Gastrocnemius medialis (tissue), 4 donors: ENCODE measurements around the gene AFF3. TPM values are rescaled to one million over a fixed set of nuclear protein-coding genes. Genes with fewer than 3 reads are reported as not detected.

ENCODE experiments used
- ATAC-seq, 2 donors: fragments of 150-250 bp; one replicate each; pipeline ENCODE4 v1.9.1; 2016
- DNase-seq, 2 donors: peaks; one replicate each; pipeline ENCODE4 v3.0.0-alpha.2; 2019
- H3K27ac ChIP-seq, 4 donors: fragments of 200-600 bp; sonication (generic); 1 replicate in 1 of 4; 2 replicates in 3 of 4; pipeline ENCODE4 v1.5.1; 2016 to 2018; ENCODE audit warnings: mild to moderate bottlenecking in 2 of 4, moderate library complexity in 1 of 4
- H3K27me3 ChIP-seq, 3 donors: fragments of 200-600 bp; sonication (generic) in 2 of 3; 1 replicate in 1 of 3; 2 replicates in 2 of 3; pipeline versions ENCODE4 v1.5.1 to v1.6.0; 2016 to 2019; ENCODE audit warnings: mild to moderate bottlenecking in 1 of 3, moderate library complexity in 1 of 3
- H3K36me3 ChIP-seq, 2 donors: fragments of 200-600 bp; sonication (generic) in 1 of 2; one replicate each; pipeline ENCODE4 v1.5.1; 2017 to 2018
- H3K4me1 ChIP-seq, 2 donors: fragments of 200-600 bp; sonication (generic) in 1 of 2; one replicate each; pipeline ENCODE4 v1.5.1; 2016 to 2017; ENCODE audit warnings: mild to moderate bottlenecking in 2 of 2
- H3K4me3 ChIP-seq, 4 donors: fragments of 200-600 bp; sonication (generic) in 3 of 4; 1 replicate in 1 of 4; 2 replicates in 3 of 4; pipeline ENCODE4 v1.5.1; 2016 to 2019; ENCODE audit warnings: mild to moderate bottlenecking in 2 of 4
- H3K9me3 ChIP-seq, 3 donors: fragments of 200-600 bp; sonication (generic) in 2 of 3; 1 replicate in 1 of 3; 2 replicates in 2 of 3; pipeline ENCODE4 v1.5.1; 2016 to 2019
- CTCF ChIP-seq, 5 experiments: fragments of 450-650 bp in 3 of 5; fragments of 200-600 bp in 2 of 5; sonication (generic) in 2 of 5; IDR thresholded peaks in 4 of 5; conservative IDR thresholded peaks in 1 of 5; 1 replicate in 4 of 5; 2 replicates in 1 of 5; pipeline ENCODE4 v1.5.1; 2016 to 2019; ENCODE audit warnings: antibody characterized with exemption in 5 of 5, mild to moderate bottlenecking in 3 of 5, moderate library complexity in 3 of 5
- POLR2A ChIP-seq, 2 donors: fragments of 450-650 bp; IDR thresholded peaks; one replicate each; pipeline ENCODE4 v1.6.1; 2017; ENCODE audit warnings: antibody characterized with exemption in 2 of 2, mild to moderate bottlenecking in 2 of 2, moderate library complexity in 2 of 2
- in situ Hi-C, 4 donors: fragments of 200-750 bp; cut with MboI; loops; one replicate each; pipeline versions ENCODE4 v1.15.0 to v1.8.0; 2017; ENCODE audit warnings: low sequenced_read_pairs in 4 of 4
- intact Hi-C: fragments of 100-400 bp; cut with DNase I; formaldehyde crosslinking; loops from one replicate; pipeline ENCODE4 v1.15.1; 2023; ENCODE audit warnings: low total_unique reads
- total RNA-seq, 4 donors: library from RNA; depleted of rRNA; stranded (reverse); fragments of >200 nt; gene quantifications; one replicate each; pipeline versions ENCODE4 v1.1.0 to v1.2.3, GENCODE V29; 2016

Gene AFF3
- total RNA-seq, 4 donors from 2014 or later, result 0.22 to 0.55 (median 0.47) TPM

- in situ Hi-C loops (no loop called here), intact Hi-C loops (no loop called here)
- Histone ChIP-seq H3K4me3 (no peak overlapping the region), H3K27ac (no peak overlapping the region), H3K9me3 (no peaks in the 10 kb centered on the region), H3K4me1 (no peaks in the 10 kb centered on the region), H3K27me3 (no peaks in the 10 kb centered on the region), H3K36me3 (no peaks in the 10 kb centered on the region)
- DNase-seq (no peak), ATAC-seq (no peak)
- no peak for TF ChIP-seq POLR2A (IDR thresholded peaks at IDR 0.05)
- no peak for TF ChIP-seq CTCF (IDR thresholded peaks at IDR 0.05 in 4 of 5, conservative IDR thresholded peaks at IDR 0.05 in 1 of 5)
Measured at GRCh38 chr2:100000915-100001707, 141.3 kb downstream of the AFF3 start.

GRCh38 chr2:99998651-99999320 is 143.6 kb downstream of the AFF3 start:
- no peak for ATAC-seq
- no peak overlapping the region for H3K27ac ChIP-seq
- no peak overlapping the region for H3K4me3 ChIP-seq
- DNase-seq, result no peak
- no peaks in the 10 kb centered on the region for H3K4me1 ChIP-seq
- H3K36me3 ChIP-seq, result no peaks in the 10 kb centered on the region
- in situ Hi-C loops, result no loop called here
- TF ChIP-seq CTCF (IDR thresholded peaks at IDR 0.05 in 4 of 5, conservative IDR thresholded peaks at IDR 0.05 in 1 of 5) (no peak), POLR2A (IDR thresholded peaks at IDR 0.05) (no peak)
- H3K27me3 ChIP-seq, result no peaks in the 10 kb centered on the region
- H3K9me3 ChIP-seq, result no peaks in the 10 kb centered on the region
- intact Hi-C loops, result no loop called here

GRCh38 chr2:99989905-99990304 is 152.5 kb downstream of the AFF3 start:
- no peaks in the 10 kb centered on the region for H3K4me1 ChIP-seq
- no peak overlapping the region for H3K4me3 ChIP-seq
- no peak for ATAC-seq
- no peaks in the 10 kb centered on the region for H3K27me3 ChIP-seq
- DNase-seq, result no peak
- H3K36me3 ChIP-seq, result no peaks in the 10 kb centered on the region
- in situ Hi-C loops, result no loop called here
- no peaks in the 10 kb centered on the region for H3K9me3 ChIP-seq
- no peak for TF ChIP-seq CTCF (IDR thresholded peaks at IDR 0.05 in 4 of 5, conservative IDR thresholded peaks at IDR 0.05 in 1 of 5)
- TF ChIP-seq POLR2A (IDR thresholded peaks at IDR 0.05), result no peak
- H3K27ac ChIP-seq, result no peak overlapping the region
- intact Hi-C loops, result no loop called here

GRCh38 chr2:99988599-99988998 is 153.8 kb downstream of the AFF3 start:
- in situ Hi-C loops, result no loop called here
- intact Hi-C loops, result no loop called here
- Histone ChIP-seq H3K4me3 (no peak overlapping the region), H3K27ac (no peak overlapping the region), H3K27me3 (no peaks in the 10 kb centered on the region), H3K36me3 (no peaks in the 10 kb centered on the region), H3K9me3 (no peaks in the 10 kb centered on the region), H3K4me1 (no peaks in the 10 kb centered on the region)
- DNase-seq (no peak), ATAC-seq (no peak)
- TF ChIP-seq POLR2A (IDR thresholded peaks at IDR 0.05) (no peak), CTCF (IDR thresholded peaks at IDR 0.05 in 4 of 5, conservative IDR thresholded peaks at IDR 0.05 in 1 of 5) (no peak)
